GM21390 (cell line): Measurements from ENCODE around the gene LY6G6D.

Experiments used
- ATAC-seq: cut with Tn5 transposase; IDR thresholded peaks from one replicate; pipeline ENCODE4 v1.9.1; 2021; ENCODE audit not compliant: unreplicated experiment

The LY6G6D gene

DNA sequence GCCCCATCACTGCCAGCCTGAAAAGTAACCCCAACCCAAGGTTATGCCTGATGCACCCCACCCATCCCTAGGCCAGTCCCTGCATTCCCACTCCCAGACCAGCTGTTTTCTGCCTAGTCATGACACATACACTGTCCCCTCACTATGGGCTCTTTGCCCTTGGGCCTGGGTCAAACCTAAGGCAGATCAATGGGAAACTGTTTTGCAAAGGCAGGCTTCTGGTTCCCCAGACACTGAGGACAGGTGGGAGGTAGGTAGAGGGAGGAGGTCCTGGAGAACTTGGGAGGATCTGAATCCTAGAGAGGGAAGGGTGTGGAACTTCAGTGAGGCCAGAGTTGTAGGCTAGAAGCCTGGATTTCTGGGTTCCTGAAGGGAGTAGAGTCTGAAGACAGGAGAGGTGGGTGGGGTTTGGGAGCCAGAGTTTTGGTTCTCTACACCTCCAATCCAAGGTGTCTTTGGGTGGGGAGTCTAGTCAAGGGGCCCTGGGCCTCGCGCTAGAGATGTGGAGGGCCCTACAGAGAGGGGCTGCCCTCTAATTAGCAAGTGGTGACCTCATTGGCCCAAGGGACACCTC lies 19.2 kb downstream of the LY6G6D start:
- ATAC-seq, result no peak

DNA sequence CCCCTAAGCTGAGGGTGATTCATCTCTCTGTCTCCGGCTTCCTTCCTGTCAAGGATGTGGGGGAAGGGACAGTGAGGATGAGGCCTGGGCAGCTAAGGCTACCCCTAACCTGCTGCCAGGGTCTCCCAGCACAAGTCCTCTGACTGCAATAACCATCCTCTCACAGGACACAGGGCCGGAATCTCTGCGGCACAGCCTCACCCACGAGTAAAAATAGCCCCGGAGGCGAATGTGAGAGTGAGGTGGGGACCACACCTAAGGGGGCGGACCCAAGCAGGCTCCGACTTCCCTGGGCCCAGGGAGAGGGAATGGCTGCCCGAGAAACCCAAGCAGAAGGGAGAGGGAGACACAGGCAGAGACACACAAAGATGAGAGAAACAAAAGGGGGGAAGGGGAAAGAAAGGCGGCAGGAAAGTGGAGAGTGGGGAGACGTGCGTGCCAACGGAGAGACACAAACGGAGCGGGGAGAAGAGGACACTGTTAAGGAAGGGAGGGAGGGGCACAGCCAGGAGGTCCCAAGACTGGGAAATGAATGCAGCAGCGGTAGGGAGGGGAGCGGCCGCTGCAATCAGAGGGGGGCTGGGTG lies 19.8 kb downstream of the LY6G6D start:
- no peak for ATAC-seq

DNA sequence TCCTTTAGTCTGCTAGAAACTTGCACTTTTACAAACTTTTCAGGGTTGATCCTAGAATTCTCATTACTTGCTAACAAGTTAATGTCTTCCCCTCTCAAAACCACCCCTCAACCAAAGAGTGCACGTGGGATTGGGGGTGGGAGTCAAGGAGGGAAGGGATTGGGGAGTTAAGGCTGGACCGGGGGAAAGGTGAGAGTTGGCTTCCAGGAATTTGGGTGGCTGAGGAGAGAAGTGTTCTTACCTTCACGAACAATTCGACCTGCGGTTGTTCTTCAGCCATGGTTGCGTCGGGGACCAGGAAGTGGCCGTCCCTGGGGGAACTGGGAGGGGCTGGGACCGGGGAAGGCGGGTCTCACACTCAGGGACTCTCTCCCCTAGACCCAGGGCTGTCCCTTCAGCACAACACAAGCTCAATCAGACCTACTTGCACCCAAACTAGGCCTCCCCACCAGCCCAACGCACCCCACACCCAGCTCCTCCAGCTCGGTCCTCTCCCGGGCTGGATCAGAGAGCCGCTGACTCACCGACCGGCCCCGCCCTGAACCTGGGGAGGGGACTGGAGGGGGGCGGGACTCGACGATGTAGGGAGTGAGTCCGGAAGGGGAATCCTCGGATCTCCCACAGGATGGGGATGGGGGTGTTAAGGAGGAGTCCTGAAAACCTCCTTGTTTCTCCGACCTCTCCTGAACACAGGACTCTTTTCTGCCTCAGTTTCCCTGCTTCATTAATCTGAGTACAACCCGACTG lies 21.0 kb downstream of the LY6G6D start, which contains the start of gene CLIC1:
CLIC1 (minus strand) TSS at position 510 of the 747 bp plus-strand sequence; CDS start at position 280, 230 bp downstream.
- no peak for ATAC-seq

DNA sequence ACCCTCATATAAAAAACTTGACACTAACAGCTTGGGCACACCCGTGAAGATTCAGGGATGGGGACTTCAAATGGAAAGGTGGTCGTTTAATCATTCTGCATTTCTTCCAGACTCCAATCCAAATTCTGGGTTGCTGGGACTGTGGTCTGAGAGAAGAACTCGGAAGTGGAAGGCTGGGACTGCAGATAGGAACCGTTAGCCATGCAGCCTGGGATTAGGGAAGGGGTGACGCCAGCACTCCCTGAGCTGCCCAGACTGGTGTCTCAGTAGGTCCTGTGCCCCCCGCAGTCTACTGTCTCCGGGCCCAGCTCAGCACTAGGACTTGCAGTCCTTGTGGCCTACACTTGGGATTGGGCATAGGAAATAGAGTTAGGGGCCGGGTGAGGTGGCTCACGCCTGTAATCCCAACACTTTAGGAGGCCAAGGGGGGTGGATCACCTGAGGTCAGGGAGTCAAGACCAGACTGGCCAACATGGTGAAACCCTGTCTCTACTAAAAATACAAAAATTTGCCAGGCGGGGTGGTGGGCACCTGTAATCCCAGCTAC lies 21.7 kb downstream of the LY6G6D start:
- no peak for ATAC-seq

DNA sequence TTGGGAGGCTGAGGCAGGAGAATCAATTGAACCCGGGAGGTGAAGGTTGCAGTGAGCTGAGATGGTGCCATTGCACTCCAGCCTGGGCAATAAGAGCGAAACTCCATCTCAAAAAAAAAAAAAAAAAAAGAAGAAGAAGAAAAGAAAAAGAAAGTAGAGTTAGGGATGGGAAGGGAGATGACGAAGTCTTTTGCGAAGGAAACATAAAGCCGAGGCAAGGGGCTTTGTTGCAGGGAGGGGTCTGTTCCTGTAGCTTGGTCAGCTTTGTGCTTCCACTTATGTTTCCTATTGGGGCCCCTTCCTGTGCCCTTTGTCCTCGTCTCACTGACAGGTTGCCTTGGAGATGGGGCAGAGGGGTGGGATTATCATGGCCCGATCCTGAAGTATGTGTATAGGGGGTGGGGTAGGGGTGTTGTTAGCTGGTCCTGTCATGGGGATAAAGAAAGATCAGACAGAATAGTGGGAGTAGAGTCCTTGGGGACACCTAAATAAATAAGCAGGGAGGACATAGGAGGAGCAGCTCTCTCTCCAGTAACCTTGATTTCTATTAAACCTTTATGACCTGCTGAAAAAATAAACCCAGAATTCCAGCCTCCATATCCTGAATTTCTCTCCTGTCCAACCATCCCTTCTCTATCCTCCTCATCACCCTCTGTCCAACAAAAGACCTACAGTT lies 22.3 kb downstream of the LY6G6D start:
- no peak for ATAC-seq

DNA sequence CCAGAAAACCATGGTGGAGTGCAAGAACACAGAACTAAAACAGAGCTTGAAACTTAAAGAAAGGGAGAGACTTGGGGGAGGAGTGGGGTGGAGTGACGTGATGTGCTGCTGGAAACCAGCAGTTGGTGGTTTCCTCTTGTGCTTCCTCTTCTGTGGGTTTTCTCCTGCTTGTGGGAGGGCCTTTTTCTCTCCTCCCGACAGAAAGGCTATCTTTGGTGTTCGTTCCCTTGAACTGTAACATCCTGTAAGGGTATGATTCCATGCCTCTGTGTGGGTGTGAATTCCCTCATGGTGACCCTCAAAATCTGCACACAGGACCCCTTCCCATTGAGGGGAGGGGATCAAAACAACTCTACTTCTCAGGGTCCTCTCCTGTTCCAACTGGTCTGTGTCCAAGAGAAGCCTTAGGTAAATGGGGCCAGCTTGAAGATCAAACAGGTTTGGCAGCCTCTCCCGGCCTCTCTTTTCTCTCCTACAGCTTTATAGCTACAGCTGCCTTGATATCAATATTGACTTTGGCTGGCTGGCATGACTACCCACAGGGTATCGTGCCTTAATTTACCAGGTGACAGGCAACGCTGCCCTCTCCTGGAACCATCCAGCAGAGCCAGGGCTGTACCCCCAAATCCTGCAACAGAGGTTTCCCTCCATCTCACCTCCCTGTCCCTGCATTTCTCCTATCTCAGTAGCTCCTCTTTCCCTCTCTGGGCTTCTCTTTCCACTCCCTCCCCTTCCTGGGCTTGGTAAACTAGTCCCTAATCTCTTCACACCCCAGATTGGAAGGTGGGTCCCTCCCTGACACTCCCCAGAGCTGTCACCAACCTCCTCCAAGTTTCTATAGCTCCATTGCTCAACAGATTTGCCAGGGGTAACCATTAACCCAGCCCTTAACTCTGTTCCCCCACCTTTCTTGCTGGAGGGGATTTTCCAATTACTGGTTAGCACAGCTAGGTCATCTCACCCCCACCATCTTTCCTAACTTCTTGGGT lies 23.1 kb downstream of the LY6G6D start:
- ATAC-seq, result no peak

DNA sequence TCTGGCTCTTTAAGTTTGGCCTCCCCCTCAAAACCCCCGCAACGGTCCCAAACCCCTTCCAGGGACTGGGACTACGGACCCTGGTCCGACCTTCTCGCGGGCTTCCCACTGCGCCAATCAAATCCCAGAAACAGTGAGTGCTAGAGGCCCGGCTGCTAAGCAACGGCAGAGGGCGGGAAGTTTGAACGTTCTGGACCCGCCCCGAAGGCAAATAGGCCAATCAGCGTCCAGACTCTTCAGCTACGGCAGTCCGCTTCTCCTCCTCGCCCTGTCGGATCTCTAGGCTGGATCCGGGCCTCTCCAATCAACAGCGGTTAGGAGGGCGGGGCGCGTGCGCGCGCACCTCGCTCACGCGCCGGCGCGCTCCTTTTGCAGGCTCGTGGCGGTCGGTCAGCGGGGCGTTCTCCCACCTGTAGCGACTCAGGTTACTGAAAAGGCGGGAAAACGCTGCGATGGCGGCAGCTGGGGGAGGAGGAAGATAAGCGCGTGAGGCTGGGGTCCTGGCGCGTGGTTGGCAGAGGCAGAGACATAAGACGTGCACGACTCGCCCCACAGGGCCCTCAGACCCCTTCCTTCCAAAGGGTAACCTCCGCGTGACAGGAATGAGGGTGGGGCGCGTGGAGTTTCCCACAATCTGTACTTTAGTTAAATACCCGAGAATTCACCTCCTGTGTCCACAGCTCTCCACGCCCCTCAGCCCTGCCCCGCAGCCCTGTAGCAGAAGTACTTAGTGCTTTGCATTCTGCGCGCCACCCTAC lies 24.7 kb downstream of the LY6G6D start, which contains the start of gene MSH5:
MSH5 (plus strand) TSS at position 367 of the 758 bp plus-strand sequence. CDS start 462 bp downstream, outside the sequence.
- ATAC-seq, result peak; percentile 69

DNA sequence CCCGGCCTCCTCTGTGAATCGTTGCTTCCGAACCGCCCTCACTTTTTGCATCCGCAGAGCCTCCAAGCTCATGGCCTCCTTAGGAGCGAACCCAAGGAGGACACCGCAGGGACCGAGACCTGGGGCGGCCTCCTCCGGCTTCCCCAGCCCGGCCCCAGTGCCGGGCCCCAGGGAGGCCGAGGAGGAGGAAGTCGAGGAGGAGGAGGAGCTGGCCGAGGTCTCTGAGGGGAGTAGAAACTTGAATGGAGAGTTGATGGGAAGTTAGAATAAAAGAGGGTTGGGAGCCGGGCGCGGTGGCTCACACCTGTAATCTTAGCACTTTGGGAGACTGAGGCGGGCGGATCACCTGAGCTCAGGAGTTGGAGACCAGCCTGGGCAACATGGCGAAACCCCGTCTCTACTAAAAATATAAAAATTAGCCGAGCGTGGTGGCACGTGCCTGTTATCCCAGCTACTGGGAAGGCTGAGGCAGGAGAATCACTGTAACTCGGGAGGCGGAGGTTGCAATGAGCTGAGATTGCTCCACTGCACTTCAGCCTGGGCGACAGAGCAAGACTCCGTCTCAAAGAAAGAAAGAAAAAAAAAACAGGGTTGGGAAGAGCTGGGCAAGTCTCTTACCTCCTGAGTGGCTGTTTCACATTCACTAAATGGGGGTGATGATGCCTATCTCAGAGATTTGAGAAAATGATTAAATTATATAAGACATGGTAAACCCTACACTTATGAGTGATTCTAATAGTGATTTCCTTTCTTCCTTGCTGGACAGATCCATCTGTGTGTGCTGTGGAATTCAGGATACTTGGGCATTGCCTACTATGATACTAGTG lies 25.5 kb downstream of the LY6G6D start:
- no peak for ATAC-seq

DNA sequence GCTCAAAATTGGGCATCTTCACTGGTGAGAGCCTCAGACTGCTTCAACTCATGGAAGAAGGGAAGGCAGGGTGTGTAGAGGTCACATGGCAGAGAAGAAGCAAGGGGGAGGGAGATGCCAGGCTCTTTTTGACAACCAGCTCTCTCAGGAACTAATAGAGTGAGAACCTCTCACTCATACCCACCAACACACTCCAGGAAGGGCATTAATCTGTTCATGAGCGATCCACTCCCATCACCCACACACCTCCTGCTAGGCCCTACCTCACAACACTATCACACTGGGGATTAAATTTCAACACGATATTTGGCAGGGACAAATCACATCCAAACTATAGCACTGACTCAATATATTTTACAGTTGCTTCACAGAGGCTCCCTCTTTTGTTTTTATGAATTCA lies 26.7 kb downstream of the LY6G6D start:
- ATAC-seq, result no peak

DNA sequence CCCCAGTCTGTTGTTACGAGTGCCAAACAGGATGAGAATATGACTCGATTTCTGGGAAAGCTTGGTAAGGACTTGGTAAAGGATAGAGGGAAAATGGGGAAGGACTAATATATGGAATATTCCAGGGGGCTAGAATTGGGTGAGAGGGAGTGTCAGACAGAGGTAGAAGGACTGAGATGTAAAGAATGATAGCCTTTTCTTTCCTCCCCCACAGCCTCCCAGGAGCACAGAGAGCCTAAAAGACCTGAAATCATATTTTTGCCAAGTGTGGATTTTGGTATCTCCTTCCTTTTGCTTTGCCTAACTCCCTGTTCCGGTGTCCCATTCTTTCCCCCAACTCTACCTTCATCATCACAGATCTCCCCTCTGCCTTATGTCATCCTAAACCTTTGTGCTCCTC lies 27.7 kb downstream of the LY6G6D start:
- no peak for ATAC-seq

DNA sequence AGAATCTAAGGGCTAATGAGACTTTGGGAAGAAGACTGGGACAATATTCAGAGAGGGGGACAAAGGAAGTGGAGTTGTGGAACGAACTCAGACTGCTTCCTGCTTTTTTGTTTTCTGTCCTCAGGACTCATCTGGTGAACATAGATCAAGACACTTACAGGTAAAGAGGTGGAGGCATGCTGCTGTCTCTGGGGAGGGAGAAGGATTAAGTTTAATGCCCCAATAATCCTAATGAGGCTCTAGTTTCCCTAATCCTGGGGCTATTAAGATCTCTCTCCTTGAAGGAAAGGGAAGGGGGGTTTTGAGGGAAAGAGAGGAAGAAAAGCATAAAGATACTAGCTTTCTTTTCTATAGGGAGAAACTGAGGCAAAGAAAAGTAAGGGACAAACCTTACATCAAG lies 29.3 kb downstream of the LY6G6D start:
- ATAC-seq, result no peak

DNA sequence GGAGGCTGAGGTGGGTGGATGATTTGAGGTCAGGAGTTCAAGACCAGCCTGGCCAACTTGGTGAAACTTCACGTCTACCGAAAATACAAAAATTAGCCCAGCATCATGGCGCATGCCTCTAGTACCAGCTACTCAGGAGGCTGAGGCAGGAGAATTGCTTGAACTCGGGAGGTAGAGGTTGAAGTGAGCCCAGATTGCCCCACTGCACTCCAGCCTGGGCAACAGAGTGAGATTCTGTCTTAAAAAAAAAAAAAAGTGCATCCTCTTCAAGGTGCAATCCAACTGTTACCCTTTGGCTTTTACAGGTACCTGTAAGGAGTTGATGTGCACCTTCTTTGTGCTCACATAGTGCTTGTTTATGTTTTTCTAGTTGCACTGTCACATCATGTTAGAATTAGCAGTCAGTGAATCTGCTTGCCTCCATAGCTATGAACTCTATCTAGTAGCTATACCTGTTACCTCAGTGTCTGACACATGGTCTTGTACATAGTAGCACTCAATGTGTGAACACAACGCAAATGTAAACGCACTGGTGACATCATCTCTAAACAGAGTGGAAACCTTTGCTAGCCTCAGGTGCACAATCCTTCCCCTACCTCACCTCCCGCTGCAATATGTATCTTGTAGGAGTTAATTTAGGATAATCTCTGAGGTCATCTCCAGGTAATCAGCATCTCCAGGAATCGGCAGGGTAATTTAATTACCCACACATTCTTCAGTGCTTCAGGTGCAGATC lies 34.3 kb downstream of the LY6G6D start:
- ATAC-seq, result no peak

DNA sequence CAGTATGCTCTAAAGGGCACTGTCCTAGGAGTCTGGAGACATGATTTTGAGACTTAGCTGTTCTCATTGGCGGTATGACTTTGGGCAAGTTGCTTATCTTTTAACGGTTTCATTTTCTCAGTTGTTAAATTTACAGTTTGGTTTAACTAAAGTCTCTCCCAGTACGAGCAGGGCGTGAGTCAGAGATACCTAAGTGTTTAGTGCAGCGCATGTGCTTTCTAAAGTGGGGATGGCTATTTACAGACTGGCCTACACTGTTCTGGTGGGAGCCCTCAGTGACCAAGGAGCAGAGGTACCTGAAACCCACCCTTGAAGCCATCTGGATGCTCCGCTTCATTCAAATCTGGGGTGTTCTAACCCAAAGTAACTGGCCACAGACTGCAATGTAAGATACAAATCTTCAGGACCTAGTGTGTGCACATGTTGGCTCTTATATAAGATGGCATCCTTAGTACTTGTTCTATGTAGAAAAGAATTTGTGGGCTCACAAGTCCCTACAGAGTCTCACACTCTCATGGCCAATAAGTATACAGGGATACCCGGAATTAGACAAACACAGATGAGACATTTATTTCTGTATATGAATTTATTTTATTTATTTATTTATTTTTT lies 35.4 kb downstream of the LY6G6D start:
- ATAC-seq, result no peak

DNA sequence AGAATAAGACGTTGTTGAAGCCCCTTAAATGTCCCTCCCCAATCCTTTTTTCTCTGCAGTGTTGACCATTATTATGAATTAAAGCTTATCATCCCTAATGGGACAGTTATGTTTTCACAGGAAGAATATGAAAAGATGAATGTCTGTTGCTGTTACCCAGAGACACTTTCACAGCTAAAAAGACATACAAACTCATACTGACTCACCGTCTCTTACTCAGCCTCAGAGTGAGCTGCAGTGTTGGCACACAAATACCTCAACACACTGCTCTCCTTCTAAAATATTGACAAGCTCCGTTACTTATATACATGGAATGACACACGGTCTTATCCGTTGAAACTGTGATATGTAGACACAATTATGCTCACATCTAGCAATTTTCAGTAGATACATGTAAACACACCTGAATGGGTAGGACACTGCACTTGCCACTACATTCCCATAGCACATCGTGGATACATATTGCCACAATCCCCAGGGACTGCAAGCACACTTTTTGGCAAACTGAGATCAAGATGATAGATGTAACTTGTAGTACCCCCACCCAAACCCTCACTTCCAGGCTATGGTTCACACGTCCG lies 37.7 kb downstream of the LY6G6D start:
- no peak for ATAC-seq

DNA sequence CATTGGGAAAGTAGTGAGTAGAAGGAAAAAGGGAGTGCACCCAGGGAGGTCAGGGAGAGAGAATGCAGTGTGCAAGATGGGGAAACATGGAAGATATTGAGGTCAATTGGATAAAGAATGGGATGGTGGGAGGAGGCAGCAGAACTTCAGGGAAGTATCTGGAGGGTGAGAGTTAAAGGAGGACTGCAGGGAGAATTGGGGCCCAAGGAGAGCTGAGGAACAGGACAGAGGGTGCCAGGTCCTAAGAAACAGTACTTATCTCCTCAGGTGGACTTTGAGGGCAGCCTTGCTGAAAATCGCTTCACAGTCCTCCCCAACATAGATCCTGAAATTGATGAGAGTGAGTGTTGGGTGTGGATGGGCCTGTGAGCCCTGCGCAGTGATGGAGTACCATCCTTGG lies 43.1 kb downstream of the LY6G6D start:
- ATAC-seq, result no peak

DNA sequence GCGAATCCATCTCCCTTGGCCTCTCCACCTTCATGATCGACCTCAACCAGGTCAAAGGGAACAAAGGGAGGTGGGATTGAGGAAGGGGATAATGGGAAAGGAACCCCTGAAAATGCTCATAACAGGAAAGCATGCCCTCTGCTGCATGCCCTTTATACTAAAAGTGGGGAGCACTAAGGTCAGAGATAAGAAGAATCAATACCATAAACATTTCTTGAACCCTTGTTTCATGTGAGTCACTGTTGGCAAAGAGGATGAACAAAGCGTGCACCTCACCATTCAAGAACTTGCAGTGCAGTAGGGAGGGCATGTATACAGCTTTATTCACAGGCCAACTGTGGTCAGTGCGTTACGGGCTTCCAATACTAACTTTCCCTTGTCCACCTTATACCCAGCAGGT lies 45.6 kb downstream of the LY6G6D start:
- no peak for ATAC-seq

DNA sequence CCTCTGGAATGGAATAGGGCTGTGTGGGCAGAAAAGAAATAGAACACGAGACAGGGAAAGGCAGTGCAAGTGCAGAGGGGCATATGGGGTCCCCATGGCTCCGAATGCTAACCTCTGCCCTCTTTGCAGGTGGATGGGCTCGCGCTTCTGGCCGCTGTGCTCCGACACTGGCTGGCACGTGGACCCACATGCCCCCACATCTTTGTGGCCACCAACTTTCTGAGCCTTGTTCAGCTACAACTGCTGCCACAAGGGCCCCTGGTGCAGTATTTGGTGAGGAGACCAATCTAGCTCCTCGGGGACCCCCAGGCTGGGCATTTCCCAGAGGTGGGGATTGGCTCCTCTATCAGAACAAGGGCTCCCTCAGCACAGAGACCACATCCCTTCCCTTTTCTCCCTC lies 46.2 kb downstream of the LY6G6D start:
- ATAC-seq, result no peak
